ENCODE measurements around the gene MRAP.
A peak's percentile ranks its signal among the peaks of the same experiment; 100 is the strongest.
"Not testable (repeated sequence)": the region's sequence is repeated elsewhere in the genome, so short reads cannot be mapped to it uniquely, and the experiment has no call there.

The MRAP gene

GRCh38 chr21:32298658-32299081 lies at the start of gene MRAP:
TSS of gene MRAP (plus strand) at chr21:32298855. CDS start at chr21:32298972, 117 bp downstream.
- DNase-seq = no peak

DNA sequence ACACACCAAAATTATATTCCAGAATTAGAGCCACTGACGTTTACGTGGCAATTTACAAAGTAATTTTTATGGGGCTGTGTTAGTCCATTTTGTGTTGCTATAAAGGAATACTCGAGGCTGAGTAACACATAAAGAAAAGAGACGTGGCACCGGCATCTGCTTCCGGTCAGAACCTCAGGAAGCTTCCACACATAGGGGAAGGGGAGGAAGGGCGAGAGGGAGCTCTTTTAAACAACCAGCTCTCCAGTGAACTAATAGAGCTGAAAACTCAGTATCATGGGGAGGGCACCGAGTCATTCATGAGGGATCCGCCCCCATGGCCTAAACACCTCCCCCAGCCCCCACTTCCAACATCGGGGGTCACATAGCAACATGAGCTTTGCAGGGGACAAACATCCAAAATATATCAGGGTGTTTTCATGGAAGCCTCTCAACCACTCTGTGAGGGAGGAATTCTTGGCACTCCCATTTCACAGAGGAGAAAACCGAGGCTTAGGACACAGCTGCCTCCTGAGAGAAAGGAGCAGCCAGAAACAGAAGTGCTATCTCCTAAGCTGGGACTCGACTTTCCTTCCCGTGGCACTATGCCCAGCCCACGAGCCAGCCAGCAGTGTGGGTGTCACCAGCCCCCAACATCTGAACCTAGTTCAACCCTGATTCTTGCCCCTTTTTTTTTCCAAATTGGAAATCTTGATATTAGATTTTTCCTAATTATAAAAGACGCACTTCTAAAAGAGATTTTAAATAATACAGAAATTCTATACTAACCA lies 49.0 kb upstream of the MRAP start:
- DNase-seq = no peak

- DNase-seq = no peak
These were observed 46.5 kb upstream of the MRAP start for GRCh38 chr21:32252136-32252535.

- DNase-seq = no peak
These were observed 45.4 kb upstream of the MRAP start for GRCh38 chr21:32253215-32253641.

DNA sequence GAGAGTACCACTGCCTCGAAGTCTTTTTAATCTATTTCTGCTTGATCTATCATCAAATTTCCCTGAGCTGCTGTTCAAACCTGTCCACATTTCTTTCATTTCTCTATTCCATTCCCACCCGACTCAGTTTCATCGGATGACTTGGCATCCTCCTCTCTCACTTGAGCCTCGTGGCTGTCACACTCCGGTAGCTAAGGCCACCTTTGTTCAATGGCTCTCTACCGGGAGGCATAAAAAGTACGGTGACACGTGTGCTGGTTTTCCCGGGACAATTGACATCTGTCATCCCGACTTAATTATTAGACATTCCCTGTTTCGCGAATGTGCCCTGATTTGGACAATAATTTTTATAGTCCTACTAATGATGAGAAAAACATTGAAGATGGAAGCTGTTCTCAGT lies 42.4 kb upstream of the MRAP start:
- no peak for DNase-seq

GRCh38 chr21:32256873-32257620 lies 41.6 kb upstream of the MRAP start:
- no peak for DNase-seq

- DNase-seq = peak; percentile 3
These were observed 40.5 kb upstream of the MRAP start for GRCh38 chr21:32257962-32258785.

DNA sequence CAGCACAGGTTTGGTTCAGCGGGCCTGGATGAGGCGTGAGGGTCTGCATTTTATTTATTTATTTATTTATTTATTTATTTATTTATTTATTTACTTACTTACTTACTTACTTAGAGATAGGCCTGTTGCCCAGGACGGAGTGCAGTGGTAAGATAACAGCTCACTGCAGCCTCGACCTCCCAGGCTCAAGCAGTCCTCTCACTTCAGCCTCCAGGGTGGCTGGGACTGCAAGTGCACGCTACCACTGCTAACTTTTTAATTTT lies 39.9 kb upstream of the MRAP start:
- not testable (repeated sequence) for DNase-seq

DNA sequence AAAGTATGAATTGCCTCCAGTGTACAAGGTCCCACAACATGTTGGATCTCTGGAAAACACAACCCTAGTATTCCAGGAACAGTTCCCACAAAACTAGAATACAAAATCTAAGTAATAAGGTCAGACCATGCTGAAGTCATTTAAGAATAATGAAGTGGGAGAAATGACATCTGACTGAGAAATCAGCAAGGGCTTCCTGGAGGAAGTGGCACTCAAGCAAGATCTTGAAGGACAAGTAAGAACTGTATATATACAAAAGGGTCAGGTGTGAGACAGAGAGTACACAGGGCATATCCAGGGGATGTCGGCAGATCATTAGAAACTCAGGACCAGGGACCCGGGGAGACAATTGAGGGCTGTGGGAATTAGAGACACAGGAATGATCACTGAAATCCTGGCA lies 38.5 kb upstream of the MRAP start:
- DNase-seq = no peak

GRCh38 chr21:32261929-32262328 lies 36.7 kb upstream of the MRAP start:
- DNase-seq = no peak

GRCh38 chr21:32265321-32265720 lies 33.3 kb upstream of the MRAP start:
- DNase-seq = not testable (repeated sequence)

DNA sequence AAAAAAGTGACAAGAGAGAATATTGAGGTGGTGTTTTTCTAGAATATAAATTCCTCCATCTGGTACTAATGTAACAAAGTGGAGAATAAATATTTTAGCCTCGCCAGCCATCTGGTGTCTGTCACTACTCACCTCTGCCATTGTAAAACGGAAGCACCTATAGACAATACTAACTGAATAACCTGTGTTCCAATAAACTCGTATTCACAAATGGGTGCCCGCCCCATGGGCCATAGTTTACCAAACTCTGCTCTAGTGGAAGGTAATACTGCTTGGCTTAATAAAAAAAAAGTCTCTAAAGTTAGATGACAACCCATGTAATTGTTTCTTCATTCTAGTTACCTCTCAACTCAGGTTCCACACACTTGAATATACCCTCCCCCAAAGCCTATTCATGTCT lies 27.9 kb upstream of the MRAP start:
- DNase-seq = no peak

- no peak for DNase-seq
These were observed 22.0 kb upstream of the MRAP start for GRCh38 chr21:32276671-32277070.

GRCh38 chr21:32278103-32278502 lies 20.6 kb upstream of the MRAP start:
- no peak for DNase-seq

GRCh38 chr21:32278518-32279376 lies 19.9 kb upstream of the MRAP start, which contains the start of gene MIS18A:
TSS of gene MIS18A (minus strand) at chr21:32279049. CDS start at chr21:32279014, 35 bp downstream.
- DNase-seq = peak; percentile 90

- DNase-seq = no peak
These were observed 19.3 kb upstream of the MRAP start for GRCh38 chr21:32279377-32279680.

DNA sequence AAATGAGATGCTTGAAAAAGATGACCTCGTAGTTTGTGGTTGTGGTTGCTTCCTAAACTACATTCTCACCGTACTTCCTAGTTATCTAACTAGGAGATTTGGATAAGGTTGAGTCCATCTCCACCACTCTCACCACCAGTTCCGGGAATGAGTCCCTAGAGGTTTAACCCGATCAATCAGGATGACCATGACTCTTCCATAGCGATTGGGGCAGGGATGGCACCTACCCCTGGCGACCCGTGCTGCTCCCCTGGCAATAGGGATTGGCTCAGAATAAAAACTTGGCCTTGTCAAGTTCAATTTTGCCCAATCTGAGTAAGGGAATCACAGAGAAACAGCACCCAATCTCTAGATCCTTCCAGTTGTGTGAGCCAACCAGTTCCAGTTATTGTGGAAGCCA lies 17.1 kb upstream of the MRAP start:
- no peak for DNase-seq

DNA sequence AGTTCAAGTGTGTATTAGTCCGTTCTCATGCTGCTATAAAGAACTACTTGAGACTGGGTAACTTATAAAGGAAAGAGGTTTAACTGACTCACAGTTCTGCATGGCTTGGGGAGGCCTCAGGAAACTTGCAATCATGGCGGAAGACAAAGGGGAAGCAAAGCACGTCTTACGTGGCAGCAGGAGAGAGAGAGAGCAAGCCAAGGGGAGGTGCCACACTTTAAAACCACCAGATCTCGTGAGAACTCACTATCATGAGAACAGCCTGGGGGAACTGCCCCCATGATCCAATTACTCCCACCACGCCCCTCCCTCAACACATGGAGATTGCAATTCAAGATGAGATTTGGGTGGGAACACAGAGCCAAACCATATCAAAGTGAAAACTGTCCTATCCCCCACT lies 15.7 kb upstream of the MRAP start:
- no peak for DNase-seq

DNA sequence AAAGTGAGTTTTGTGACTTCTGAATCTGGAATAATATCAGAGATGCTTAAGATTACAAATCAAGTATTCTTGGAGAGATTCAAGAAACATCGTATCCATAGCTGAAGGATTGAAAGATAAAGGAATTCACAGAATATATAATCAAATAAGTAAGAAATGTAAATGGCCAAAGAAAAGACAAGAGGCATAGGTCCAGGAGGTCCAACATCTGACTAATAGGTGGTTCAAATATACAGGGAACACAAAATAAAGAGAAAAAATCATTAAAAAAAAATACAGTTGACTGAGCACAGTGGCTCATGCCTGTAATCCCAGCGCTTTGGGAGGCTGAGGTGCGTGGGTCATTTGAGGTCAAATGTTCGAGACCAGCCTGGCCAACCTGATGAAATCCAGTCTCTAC lies 13.2 kb upstream of the MRAP start:
- DNase-seq = no peak

GRCh38 chr21:32297449-32297848 lies 1.2 kb upstream of the MRAP start:
- no peak for DNase-seq

GRCh38 chr21:32298148-32298559 lies 501 bp upstream of the MRAP start:
- no peak for DNase-seq

DNA sequence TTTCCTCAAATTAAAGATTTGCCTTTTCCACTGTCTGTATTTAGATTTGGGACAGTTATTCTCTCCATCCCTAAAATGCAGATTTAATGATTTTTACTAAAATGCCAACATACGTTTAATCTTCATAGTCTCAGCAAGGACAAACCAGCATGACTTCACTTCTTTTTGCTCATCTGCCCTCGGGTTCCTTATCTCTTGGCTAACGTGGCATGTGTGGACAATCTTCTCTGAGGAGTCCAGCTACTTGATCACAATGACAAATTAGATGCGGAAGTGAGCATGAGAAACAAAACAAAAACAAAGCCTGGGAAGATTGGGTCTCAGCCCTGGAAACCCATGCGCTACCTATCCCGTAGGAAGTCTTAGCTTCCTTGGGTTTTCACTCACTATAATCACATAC lies 1.0 kb downstream of the MRAP start:
- no peak for DNase-seq
